ENCODE data around the gene HIVEP1.

The HIVEP1 gene

GRCh38 chr6:12058172-12058961 is 46.3 kb downstream of the HIVEP1 start:
- peak; percentile 32 for DNase-seq

- peak; percentile 43 for DNase-seq
These were observed 48.9 kb downstream of the HIVEP1 start for GRCh38 chr6:12060780-12061609.

- DNase-seq = no peak
These were observed 50.5 kb downstream of the HIVEP1 start for GRCh38 chr6:12062605-12063004.

GRCh38 chr6:12064131-12064530 is 52.0 kb downstream of the HIVEP1 start:
- DNase-seq = no peak

GRCh38 chr6:12064538-12065071 is 52.5 kb downstream of the HIVEP1 start:
- DNase-seq = no peak

GRCh38 chr6:12065321-12066140 is 53.4 kb downstream of the HIVEP1 start:
- no peak for DNase-seq

- DNase-seq = peak; percentile 13
These were observed 54.2 kb downstream of the HIVEP1 start for GRCh38 chr6:12066297-12066696.

GRCh38 chr6:12068899-12069557 is 56.9 kb downstream of the HIVEP1 start:
- DNase-seq = no peak

- no peak for DNase-seq
These were observed 57.9 kb downstream of the HIVEP1 start for GRCh38 chr6:12069891-12070529.

- peak; percentile 40 for DNase-seq
These were observed 59.0 kb downstream of the HIVEP1 start for GRCh38 chr6:12071064-12071615.

- DNase-seq = no peak
These were observed 63.0 kb downstream of the HIVEP1 start for GRCh38 chr6:12075067-12075563.

- DNase-seq = no peak
These were observed 65.1 kb downstream of the HIVEP1 start for GRCh38 chr6:12077021-12077710.

GRCh38 chr6:12078014-12078413 is 65.9 kb downstream of the HIVEP1 start:
- no peak for DNase-seq

GRCh38 chr6:12081771-12082170 is 69.7 kb downstream of the HIVEP1 start:
- no peak for DNase-seq

GRCh38 chr6:12082368-12082767 is 70.3 kb downstream of the HIVEP1 start:
- no peak for DNase-seq

GRCh38 chr6:12083302-12083701 is 71.2 kb downstream of the HIVEP1 start:
- no peak for DNase-seq

GRCh38 chr6:12083763-12084162 is 71.7 kb downstream of the HIVEP1 start:
- DNase-seq = no peak

- DNase-seq = no peak
These were observed 72.6 kb downstream of the HIVEP1 start for GRCh38 chr6:12084681-12085080.

- no peak for DNase-seq
These were observed 76.4 kb downstream of the HIVEP1 start for GRCh38 chr6:12088531-12088930.

GRCh38 chr6:12090714-12091113 is 78.6 kb downstream of the HIVEP1 start:
- DNase-seq = no peak

- no peak for DNase-seq
These were observed 80.7 kb downstream of the HIVEP1 start for GRCh38 chr6:12092762-12093161.
